Measurements from ENCODE around the gene TSC22D4.
"Not testable (repeated sequence)": the region's sequence is repeated elsewhere in the genome, so short reads cannot be mapped to it uniquely, and the experiment has no call there.

The TSC22D4 gene

DNA sequence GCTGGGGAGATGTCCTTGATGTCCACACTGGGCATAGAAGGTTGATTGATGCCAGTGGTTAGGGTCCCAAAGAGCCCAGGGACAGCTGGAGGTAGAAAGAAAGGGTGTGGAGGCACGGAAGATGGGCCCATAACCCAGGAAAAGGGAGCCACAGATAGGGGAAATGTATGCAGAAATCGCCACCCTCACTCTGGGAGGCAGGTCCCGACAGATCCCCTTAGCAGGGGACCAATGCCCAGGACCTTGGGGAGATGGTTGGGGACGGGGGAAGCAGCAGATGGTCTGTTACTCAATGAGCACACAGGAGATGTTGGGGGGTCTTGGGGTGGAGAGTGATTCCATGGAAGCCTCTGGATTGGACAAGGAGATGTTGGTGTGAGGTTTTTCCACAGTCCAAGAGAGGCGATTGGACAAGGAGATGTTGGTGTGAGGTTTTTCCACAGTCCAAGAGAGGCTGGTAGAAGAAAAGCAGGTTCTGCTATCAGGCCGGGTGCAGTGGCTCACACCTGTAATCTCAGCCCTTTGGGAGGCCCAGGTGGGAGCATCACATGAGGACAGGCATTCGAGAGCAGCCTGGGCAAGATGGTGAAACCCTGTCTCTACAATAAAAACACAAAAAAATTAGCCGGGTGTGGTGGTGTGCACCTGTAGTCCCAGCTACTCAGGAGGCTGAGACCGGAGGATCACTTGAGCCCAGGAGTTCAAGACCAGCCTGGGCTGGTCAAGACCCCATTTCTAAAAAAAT, 35.7 kb downstream of the TSC22D4 start:
- no peak for DNase-seq (ENCODE audit: low read depth in 2 of 2)

DNA sequence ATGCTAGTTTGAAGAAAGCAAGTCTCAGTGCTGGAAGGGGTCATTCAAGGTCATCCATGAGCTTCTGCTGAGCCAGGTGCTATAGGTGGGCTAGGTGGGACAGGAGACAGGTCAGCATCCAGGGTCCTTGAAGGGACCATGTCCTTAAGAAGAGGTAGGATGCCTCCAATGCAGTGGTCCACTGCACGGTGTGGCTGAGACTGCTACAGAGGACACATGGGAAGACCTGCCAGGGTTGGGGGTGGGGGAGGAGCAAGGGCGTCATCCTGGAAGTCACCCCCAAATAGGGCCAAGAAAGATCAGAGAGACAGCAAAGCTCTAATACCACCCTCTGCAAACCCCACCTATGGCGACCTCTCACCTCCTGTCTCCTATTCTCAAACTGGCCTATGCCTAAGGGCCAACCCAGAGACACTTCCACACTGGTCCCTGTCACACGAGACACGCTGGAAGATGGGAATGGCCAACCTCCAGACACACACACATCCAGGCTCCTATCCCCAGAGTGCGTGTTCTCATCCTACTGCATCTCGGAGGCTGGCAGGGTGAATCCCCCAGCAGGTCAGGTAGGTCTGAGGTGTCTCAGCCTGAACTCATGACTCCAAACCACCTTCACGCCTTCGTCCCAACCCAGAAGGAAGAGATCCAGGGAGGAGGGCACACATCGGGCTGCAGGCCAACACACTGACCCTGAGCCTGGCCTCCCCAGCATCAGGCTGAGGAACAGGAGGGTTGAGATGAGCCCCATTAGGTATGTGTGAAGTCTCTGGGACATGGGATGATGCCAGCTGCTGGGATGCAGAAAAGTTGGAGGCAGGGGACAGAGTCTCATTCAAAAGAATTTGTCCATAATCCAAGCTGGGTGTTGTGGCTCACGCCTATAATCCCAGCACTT, 37.1 kb downstream of the TSC22D4 start:
- no peak for DNase-seq (ENCODE audit: low read depth in 2 of 2)

DNA sequence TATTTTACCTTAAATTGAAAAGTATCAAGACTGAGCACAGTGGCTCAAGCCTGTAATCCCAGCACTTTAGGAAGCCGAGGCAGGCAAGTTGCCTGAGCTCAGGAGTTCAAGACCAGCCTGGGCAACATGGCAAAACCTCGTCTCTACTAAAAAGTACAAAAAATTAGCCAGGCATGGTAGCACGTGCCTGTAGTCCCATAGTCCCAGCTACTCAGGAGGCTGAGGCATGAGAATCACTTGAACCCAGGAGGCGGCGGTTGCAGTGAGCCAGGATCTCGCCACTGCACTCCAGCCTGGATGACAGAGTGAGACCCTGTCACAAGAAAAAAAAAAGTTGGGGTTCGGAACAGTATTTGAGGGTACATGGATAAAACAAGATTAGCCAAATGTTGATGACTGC, 39.8 kb downstream of the TSC22D4 start:
- DNase-seq (ENCODE audit: low read depth in 2 of 2): not testable (repeated sequence)

DNA sequence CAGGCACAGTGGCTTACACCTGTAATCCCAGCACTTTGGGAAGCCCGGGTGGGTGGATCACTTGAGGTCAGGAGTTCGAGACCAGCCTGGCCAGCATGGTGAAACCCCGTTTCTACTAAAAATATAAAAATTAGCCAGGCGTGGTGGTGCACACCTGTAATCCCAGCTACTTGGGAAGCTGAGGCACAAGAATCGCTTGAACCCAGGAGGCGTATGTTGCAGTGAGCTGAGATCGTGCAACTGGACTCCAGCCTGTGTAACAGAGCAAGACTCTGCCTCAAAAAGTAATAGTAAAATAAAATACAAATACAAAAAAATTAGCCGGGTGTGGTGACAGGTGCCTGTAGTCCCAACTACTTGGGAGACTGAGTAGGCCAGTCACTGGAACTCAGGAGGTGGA, 40.3 kb downstream of the TSC22D4 start:
- not testable (repeated sequence) for DNase-seq (ENCODE audit: low read depth in 2 of 2)

DNA sequence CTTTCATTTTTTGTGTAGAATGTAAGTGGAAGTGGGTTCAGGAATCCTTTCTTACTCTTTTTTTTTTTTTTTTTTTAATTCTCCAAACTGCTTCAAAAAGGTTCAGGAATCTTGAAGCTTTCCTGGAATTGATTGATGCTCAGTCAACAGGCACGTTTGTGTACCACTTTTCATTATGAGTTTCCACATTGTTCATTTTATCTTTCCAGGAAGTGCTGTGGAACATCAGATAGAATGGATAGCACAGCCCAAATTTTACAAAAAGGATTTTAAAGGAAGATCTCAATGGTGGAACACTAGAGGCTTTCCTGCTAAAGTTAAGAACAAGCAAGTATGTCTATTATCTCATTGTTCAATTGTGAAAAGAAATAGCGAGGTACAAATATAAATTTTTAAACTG, 40.8 kb downstream of the TSC22D4 start:
- DNase-seq (ENCODE audit: low read depth in 2 of 2): no peak

DNA sequence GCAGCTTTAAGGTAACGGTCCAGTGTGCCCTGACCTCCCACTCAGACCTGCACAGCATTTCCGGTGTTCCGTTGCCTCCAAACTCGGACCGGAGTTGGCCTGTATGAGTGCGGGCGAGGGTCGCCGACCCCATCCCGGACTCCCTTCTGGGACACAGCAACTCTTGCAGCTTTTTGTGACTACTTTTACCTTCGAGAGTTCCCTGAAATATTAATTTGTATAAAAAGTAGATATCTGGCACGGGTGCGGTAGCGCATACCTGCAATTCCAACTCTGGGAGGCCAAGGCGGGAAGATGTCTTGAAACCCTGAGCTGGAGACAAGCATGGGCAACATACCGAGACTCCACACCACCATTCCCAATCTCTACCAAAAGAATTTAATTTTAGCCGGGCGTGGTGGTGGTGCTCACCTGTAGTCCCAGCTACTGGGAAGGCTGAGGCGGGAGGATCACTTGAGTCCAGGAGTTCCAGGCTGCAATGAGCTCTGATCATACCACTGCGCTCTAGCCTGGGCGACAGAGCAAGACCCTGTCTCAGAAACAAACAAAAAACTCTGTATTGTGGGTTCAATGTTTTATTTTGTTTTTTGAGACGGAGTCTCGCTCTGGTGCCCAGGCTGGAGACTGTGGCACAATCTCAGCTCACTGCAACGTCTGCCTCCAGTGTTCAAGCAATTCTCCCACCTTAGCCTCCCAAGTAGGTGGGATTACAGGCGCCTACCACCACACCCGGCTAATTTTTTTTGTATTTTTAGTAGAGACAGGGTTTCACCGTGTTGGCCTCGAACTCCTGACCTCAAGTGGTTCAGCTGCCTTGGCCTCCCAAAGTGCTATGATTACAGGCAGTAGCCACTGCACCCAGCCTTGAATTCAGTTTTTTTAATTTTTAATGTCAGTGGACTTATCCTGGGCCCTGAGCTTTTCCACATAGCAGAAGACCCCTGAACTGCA, 41.6 kb downstream of the TSC22D4 start:
- DNase-seq (ENCODE audit: low read depth in 2 of 2): no peak

DNA sequence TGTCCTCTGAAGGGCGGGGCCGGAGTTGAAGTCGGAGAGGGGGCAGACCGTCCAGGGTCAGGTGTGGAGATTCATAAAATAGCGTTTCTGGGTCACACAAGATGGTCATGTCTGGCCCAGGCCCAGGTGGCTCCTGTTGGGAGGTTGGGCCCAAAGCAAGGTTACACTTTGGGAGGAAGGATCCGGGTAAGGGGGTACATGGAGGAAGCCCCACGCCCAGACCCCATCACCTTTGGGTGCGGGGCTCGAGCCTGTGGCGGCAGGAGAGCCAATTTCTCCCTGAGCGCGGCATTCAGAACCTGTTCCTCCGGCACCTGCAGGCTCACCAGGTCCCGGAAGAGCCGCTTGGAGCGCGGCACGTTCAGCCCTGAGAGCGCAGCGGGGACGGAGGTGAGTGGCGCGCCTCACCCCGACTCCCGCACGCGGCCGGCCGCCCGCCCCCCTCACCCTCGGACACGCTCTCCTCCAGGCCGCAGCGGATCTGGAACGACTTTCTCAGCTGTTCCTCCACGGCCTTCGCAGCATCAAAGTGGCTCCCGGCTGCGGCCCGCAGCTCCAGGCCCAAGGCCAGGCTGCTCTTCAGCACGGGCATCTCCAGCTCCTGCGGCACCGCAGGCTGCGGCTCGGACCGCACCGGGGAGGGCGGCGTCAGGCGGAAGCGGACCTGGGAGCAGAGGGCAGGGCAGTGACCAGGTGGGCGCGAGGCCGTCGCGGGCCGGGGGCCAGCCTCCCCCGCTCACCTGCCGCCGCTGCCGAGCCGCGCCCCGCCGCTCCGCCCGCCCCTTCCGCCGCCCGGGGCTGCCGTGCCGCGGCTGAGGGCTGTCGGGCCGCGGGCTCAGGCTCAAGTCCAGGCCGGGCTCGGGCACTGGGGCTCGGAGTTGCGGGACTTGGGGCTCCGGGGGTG, 43.4 kb downstream of the TSC22D4 start:
- peak in 1 of 2 donors; percentile 41 for DNase-seq (ENCODE audit: low read depth in 2 of 2)

DNA sequence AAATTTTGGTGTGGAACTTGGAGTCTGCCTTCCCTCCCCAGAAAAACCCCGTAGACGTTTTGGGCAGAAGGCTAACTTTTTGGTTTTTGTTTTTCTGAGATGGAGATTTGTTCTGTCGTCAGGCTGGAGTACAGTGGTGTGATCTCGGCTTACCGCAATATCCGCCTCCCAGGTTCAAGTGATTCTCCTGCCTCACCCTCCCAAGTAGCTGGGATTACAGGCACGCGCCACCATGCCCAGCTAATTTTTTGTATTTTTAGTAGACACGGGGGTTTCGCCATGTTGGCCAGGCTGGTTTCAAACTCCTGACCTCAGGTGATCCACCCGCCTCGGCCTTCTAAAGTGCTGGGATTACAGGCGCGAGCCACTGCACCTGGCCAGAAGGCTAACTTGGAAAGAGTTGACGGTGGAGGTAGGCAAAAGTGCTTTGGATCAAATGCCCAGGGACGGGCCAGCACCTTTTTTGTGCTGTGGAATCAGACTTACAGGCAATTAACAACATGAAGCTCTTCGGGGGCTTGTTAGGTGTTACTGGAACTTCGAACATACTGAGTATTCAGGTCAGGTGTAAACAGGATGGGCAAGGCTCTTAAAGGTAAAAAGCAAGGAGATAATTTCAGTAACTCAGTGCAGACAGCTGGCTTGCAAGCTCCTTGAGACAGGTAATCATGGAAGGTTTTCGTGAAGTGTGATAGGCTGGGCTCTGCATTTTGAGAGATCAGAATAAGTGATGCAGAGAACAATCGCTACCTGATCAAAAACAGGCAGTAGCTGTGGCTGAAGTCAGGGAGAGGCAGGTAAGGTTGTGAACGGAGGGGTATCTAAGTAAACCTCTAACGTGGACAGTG, 44.5 kb downstream of the TSC22D4 start:
- no peak for DNase-seq (ENCODE audit: low read depth in 2 of 2)

DNA sequence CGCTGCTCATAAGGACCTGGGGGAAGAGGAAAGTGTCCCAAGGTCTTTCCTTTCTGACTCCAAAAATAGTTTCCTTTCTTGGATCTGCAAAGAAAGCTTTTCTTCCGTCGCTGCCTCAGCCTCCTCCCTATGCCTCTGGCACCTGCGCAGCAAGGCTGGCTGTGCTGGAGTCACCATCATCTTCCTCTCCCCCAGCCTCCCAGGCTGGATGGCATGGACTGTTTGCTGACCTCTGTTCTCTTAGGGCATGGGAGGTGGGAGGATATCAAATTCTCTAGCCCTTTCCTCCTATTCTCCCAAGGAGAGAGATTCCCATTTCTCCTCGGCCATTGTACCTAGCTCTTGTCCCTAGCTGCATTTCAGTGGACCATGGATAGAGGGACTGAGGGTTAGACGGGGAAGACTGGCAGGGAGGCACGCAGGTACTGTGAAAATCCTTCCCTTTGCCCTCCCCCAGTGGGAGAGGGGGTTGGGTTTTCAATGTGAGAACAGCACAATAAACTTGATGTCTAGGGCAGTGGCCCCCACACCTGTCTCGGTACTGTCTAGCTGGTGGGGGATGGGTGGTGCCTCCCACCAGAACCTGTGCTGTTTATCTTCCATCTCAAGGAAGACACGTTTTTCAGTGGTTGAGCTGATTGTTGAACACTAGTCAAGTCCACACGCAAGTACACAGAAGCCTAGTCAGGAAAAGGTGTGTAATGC, 45.3 kb downstream of the TSC22D4 start:
- no peak for DNase-seq (ENCODE audit: low read depth in 2 of 2)

DNA sequence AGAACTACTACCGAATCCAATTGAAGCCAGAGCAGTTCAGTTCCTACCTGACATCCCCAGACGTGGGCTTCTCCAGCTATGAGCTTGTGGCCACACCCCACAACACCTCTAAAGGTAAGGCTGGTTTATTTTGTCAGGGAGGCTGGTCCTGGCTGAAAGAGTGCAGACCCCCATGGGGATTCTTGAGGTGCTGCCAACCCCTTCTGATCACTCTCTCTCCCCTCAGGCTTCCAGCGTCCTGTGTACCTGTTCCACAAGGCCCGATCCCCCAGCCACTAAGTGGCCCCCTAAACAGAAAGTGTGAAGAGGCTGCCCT, 45.8 kb downstream of the TSC22D4 start:
- DNase-seq (ENCODE audit: low read depth in 2 of 2): no peak

DNA sequence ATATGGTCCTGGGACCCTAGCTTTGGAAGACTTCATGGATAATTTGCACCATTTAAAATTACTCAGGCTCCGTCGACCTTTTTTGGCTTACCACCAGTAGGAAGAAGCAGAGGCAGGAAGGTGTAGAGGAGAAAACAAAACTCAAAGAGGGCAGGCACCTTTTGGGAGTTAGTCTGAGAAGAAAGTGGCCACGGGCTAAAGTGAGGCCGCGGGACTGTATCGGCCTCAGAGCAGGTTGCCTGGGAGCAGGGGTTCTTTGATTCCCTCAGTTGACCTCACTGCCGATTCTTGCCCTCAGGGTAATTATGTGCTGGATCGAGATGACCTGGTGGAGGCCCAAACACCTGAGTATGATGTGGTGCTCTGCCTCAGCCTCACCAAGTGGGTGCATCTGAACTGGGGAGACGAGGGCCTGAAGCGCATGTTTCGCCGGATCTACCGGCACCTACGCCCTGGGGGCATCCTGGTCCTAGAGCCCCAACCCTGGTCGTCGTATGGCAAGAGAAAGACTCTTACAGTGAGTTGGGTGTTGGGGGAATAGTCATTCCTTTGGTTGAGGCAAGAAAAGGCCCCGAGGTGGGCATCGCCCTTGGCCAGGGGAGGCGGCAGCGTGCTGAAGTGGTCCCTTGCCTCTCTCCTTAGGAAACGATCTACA, 46.3 kb downstream of the TSC22D4 start:
- DNase-seq (ENCODE audit: low read depth in 2 of 2): no peak

DNA sequence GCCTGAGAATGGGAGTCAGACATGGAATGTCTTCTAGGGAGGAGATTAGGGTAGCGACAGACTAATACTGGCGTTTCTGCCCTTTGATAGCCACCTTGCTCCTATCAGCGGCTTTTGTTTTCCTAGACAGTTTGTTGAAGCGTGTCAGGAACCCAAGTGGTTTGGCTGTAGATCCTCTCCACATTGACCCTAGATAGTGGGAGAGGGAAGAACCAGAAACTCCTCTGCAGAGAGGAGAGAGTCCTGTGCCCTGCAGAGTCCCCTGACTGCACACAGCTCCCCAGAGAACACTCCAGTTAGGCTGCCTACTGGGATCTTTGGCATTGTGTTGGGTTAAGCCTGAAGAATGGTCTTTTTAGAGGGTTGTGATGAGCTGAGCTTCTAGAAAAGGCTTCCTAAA, 47.0 kb downstream of the TSC22D4 start:
- no peak for DNase-seq (ENCODE audit: low read depth in 2 of 2)

DNA sequence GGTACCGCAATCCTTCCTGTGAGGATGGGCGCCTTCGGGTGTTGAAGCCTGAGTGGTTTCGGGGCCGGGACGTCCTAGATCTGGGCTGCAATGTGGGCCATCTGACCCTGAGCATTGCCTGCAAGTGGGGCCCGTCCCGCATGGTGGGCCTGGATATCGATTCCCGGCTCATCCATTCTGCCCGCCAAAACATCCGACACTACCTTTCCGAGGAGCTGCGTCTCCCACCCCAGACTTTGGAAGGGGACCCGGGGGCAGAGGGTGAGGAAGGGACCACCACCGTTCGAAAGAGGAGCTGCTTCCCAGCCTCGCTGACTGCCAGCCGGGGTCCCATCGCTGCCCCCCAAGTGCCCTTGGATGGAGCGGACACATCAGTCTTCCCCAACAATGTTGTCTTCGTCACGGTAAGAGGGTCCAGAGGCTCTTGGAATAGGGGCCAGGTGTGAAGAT, 47.7 kb downstream of the TSC22D4 start:
- no peak for DNase-seq (ENCODE audit: low read depth in 2 of 2)

DNA sequence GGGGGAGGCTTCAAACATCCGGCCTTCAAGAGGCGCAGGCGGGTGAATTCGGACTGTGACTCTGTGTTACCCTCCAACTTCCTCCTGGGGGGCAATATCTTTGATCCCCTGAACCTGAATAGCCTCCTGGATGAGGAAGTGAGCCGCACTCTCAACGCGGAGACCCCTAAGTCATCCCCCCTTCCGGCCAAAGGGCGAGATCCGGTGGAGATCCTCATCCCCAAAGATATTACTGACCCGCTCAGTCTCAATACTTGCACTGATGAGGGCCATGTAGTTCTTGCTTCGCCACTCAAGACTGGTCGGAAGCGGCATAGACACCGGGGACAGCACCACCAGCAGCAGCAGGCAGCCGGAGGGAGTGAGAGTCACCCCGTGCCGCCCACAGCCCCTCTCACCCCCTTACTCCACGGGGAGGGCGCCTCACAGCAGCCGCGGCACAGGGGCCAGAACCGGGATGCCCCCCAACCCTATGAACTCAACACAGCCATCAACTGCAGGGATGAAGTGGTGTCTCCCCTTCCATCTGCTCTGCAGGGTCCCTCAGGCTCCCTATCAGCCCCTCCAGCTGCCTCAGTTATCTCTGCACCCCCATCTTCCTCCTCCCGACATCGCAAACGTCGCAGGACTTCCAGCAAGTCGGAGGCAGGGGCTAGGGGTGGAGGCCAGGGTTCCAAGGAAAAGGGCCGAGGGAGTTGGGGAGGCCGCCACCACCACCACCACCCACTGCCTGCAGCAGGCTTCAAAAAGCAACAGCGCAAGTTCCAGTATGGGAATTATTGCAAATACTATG, 48.3 kb downstream of the TSC22D4 start:
- no peak for DNase-seq (ENCODE audit: low read depth in 2 of 2)

DNA sequence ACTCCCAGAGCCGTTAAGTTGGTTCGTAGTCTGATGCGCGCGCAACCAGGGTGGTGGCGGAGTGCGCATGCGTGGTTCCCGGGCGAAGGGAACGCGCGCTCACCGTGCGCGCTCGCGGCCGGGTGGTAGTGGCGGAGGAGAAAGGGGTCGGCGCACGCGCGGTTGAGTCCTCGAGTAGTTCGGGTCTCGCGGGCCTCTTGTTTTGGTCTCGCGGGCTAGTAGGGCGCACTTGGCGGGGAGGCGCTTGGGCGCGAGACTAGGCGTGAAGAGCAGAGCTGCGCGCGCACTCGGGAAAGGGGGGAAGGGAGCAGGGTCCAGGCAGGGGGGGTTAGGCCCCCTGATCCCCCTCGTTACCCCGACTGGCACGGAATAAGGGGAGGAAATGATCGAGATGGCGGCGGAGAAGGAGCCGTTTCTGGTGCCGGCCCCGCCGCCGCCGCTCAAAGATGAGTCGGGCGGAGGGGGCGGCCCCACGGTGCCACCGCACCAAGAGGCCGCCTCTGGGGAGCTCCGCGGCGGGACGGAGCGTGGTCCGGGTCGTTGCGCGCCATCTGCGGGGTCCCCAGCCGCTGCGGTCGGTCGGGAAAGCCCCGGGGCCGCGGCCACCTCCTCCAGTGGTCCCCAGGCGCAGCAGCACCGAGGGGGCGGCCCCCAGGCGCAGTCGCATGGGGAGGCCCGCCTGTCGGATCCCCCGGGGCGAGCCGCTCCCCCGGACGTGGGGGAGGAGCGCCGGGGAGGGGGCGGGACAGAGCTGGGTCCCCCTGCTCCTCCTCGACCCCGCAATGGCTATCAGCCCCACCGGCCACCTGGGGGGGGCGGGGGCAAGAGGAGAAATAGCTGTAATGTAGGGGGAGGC, 49.1 kb downstream of the TSC22D4 start, which contains the start of gene MEPCE:
Gene MEPCE, plus strand, starts transcription at position 195 of the 856 bp plus-strand sequence. Its CDS starts 188 bp downstream, at position 383.
- DNase-seq (ENCODE audit: low read depth in 2 of 2): peak; percentile 93 to 94

DNA sequence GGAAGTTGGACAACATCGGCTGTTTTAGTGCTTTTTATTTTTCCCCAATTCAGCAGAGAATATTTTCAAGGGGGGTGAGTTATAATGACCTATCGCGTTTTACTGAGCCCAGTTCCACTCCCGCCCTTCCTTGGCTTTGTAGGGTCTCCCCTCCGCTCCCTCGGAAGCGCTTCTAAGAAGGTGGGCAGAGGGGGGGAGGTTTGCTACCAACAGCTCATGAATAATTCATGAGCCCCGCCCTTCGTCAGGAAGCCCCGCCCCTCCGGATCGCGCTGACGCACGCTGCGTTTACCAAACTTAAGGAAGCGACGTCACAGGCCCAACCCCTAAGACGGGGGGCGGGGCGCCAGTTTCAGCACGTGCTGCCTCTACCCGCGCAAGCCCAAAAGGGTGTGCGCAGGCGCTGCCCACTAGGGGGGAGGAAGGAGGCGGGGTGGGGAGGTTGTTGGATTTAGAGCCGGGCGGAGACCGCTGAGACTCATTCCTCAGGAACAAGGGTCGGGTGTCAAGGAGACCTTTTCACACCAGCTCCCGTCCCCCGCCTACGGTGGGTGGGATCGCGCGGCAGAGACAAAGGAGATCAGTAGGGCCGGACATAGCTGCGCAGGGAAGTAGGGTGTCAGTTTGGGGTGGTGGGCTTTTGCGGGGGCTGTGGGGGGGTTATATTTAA, 49.9 kb downstream of the TSC22D4 start:
- peak; percentile 100 for DNase-seq (ENCODE audit: low read depth in 2 of 2)

Data from stimulated activated CD4-positive, alpha-beta T cell treated with anti-CD3 and anti-CD28 coated beads, Interleukin-15, amount 100 ng/mL, for 48 hours (primary cell).